Mesodermal cell (in vitro differentiated cells): Measurements from ENCODE around the gene PANK3. TPM values are rescaled to one million over a fixed set of nuclear protein-coding genes. Genes with fewer than 3 reads are reported as not detected.
A peak's percentile ranks its signal among the peaks of the same experiment; 100 is the strongest.

Experiments used
- H3K27ac ChIP-seq: 2 replicates; pipeline ENCODE4 v1.7.0; 2013; ENCODE audit warnings: mild to moderate bottlenecking, low read depth, low read length, moderate library complexity; ENCODE audit not compliant: severe bottlenecking
- H3K36me3 ChIP-seq: 2 replicates; pipeline ENCODE4 v1.7.1; 2013; ENCODE audit warnings: mild to moderate bottlenecking, low read length, moderate library complexity; ENCODE audit not compliant: control insufficient read depth, insufficient read depth
- H3K4me1 ChIP-seq: one replicate; pipeline ENCODE4 v1.7.1; 2013; ENCODE audit warnings: mild to moderate bottlenecking, low read length; ENCODE audit not compliant: insufficient read depth, control insufficient read depth, poor library complexity, severe bottlenecking
- H3K4me3 ChIP-seq: 2 replicates; pipeline ENCODE4 v1.7.0; 2013; ENCODE audit warnings: low read length, control low read depth, mild to moderate bottlenecking; ENCODE audit not compliant: insufficient read depth, poor library complexity, severe bottlenecking; ENCODE audit errors: extremely low read depth
- H3K9me3 ChIP-seq: 2 replicates; pipeline ENCODE4 v1.7.1; 2013; ENCODE audit warnings: mild to moderate bottlenecking, low read length, moderate library complexity; ENCODE audit not compliant: control insufficient read depth
- WGBS, 2 experiments: methylation state at CpG; one replicate each; pipeline ENCODE4 v1.1.5; 2013; ENCODE audit warnings: missing lambda C conversion rate in 2 of 2; ENCODE audit not compliant: insufficient coverage in 2 of 2; 5-methylcytosine and 5-hydroxymethylcytosine counted together
- polyA plus RNA-seq, 2 experiments: library from polyadenylated mRNA; stranded (reverse); fragments of 50-300 nt; gene quantifications; one replicate each; pipeline ENCODE4 v1.2.3, GENCODE V29; 2013

The PANK3 gene
- 51.1 TPM for polyA plus RNA-seq (2013, experiment 1 of 2)
- 50.0 TPM for polyA plus RNA-seq (2013, experiment 2 of 2)

- peaks cover 8% of the 10 kb centered on the region for H3K9me3 ChIP-seq
- H3K36me3 ChIP-seq, result peaks cover 37% of the 10 kb centered on the region
- peak within 1 kb of the TSS; percentile 90 for H3K27ac ChIP-seq
- H3K4me1 ChIP-seq, result peaks cover 15% of the 10 kb centered on the region
- peak within 1 kb of the TSS; percentile 86 for H3K4me3 ChIP-seq
- 0 to 1% methylated on average over 27 to 46 of the region's 63 CpGs for WGBS, 2 experiments
Observed at GRCh38 chr5:168578538-168579487, at the start of gene PANK3. PANK3 (minus strand) TSS chr5:168579368; CDS start chr5:168579283, 85 bp downstream.

GRCh38 chr5:168624850-168625364, 45.7 kb upstream of the PANK3 start:
- no peak overlapping the region for H3K27ac ChIP-seq
- H3K4me1 ChIP-seq, result no peaks in the 10 kb centered on the region
- no peaks in the 10 kb centered on the region for H3K9me3 ChIP-seq
- H3K36me3 ChIP-seq, result no peaks in the 10 kb centered on the region
- H3K4me3 ChIP-seq, result no peak overlapping the region
- WGBS, 2 experiments, result 88% methylated on average over 1 of the region's 3 CpGs; no CpG with 5 or more reads in 1 of the 2 experiments

- 100% methylated on average over 1 of the region's 1 CpG for WGBS, 2 experiments
- no peak overlapping the region for H3K27ac ChIP-seq
- H3K9me3 ChIP-seq, result no peaks in the 10 kb centered on the region
- no peaks in the 10 kb centered on the region for H3K36me3 ChIP-seq
- H3K4me1 ChIP-seq, result no peaks in the 10 kb centered on the region
- H3K4me3 ChIP-seq, result no peak overlapping the region
Observed at GRCh38 chr5:168620807-168621206, 41.6 kb upstream of the PANK3 start.

GRCh38 chr5:168614661-168615060, 35.5 kb upstream of the PANK3 start:
- no peak overlapping the region for H3K27ac ChIP-seq
- H3K4me1 ChIP-seq, result peaks cover 7% of the 10 kb centered on the region
- no peaks in the 10 kb centered on the region for H3K9me3 ChIP-seq
- no peaks in the 10 kb centered on the region for H3K36me3 ChIP-seq
- no peak overlapping the region for H3K4me3 ChIP-seq
- 87 to 94% methylated on average over 9 to 10 of the region's 10 CpGs for WGBS, 2 experiments

GRCh38 chr5:168613996-168614395, 34.8 kb upstream of the PANK3 start:
- Histone ChIP-seq H3K27ac (no peak overlapping the region), H3K9me3 (no peaks in the 10 kb centered on the region), H3K4me3 (no peak overlapping the region), H3K4me1 (peaks cover 7% of the 10 kb centered on the region), H3K36me3 (no peaks in the 10 kb centered on the region)
- 40 to 100% methylated on average over 1 of the region's 1 CpG for WGBS, 2 experiments

GRCh38 chr5:168613396-168613795, 34.2 kb upstream of the PANK3 start:
- no peak overlapping the region for H3K4me3 ChIP-seq
- H3K4me1 ChIP-seq, result peaks cover 7% of the 10 kb centered on the region
- no peaks in the 10 kb centered on the region for H3K9me3 ChIP-seq
- no peaks in the 10 kb centered on the region for H3K36me3 ChIP-seq
- WGBS, 2 experiments, result 57% methylated on average over 1 of the region's 2 CpGs; no CpG with 5 or more reads in 1 of the 2 experiments
- no peak overlapping the region for H3K27ac ChIP-seq

GRCh38 chr5:168612996-168613395, 33.8 kb upstream of the PANK3 start:
- Histone ChIP-seq H3K4me1 (peaks cover 7% of the 10 kb centered on the region), H3K27ac (no peak overlapping the region), H3K9me3 (no peaks in the 10 kb centered on the region), H3K36me3 (no peaks in the 10 kb centered on the region), H3K4me3 (no peak overlapping the region)
- WGBS, 2 experiments, result 86 to 100% methylated on average over 1 to 2 of the region's 2 CpGs

GRCh38 chr5:168612123-168612522, 33.0 kb upstream of the PANK3 start:
- 73 to 80% methylated on average over 1 of the region's 4 CpGs for WGBS, 2 experiments
- Histone ChIP-seq H3K27ac (peak overlapping the region; percentile 26), H3K36me3 (no peaks in the 10 kb centered on the region), H3K4me1 (peaks cover 7% of the 10 kb centered on the region), H3K4me3 (no peak overlapping the region), H3K9me3 (no peaks in the 10 kb centered on the region)

- 71 to 92% methylated on average over 4 to 7 of the region's 7 CpGs for WGBS, 2 experiments
- H3K9me3 ChIP-seq, result no peaks in the 10 kb centered on the region
- H3K4me3 ChIP-seq, result no peak overlapping the region
- H3K36me3 ChIP-seq, result no peaks in the 10 kb centered on the region
- H3K4me1 ChIP-seq, result peaks cover 7% of the 10 kb centered on the region
- peak overlapping the region; percentile 50 for H3K27ac ChIP-seq
Observed at GRCh38 chr5:168611165-168611564, 32.0 kb upstream of the PANK3 start.

- H3K36me3 ChIP-seq, result no peaks in the 10 kb centered on the region
- H3K9me3 ChIP-seq, result no peaks in the 10 kb centered on the region
- H3K27ac ChIP-seq, result peak overlapping the region; percentile 10
- no peak overlapping the region for H3K4me3 ChIP-seq
- H3K4me1 ChIP-seq, result peaks cover 7% of the 10 kb centered on the region
- WGBS, 2 experiments, result 90 to 100% methylated on average over 1 to 2 of the region's 3 CpGs
Observed at GRCh38 chr5:168609806-168610482, 30.8 kb upstream of the PANK3 start.
